A673 (cell line): Measurements from ENCODE around the gene TYRO3. TPM values are rescaled to one million over a fixed set of nuclear protein-coding genes. Genes with fewer than 3 reads are reported as not detected.

Experiments used
- BruUV-seq: library from RNA; stranded (reverse); fragments of 400-500 nt; replicated peaks from 2 replicates; lab custom pipeline; 2021; lab: Mats Ljungman, UMichigan
- CTCF ChIA-PET: fragments of 300-600 bp; sonication (Branson Sonifier 250); formaldehyde crosslinking; loops from one replicate; lab custom pipeline; 2022; ENCODE audit warnings: antibody characterized with exemption; lab: Charles Lee
- POLR2A ChIA-PET: fragments of 300-600 bp; sonication (Branson Sonifier 250); formaldehyde crosslinking; loops from one replicate; lab custom pipeline; 2022; ENCODE audit warnings: antibody characterized with exemption; ENCODE audit not compliant: low non-redundant PET; lab: Charles Lee
- DNase-seq: peaks from one replicate; pipeline ENCODE4 v3.0.0-alpha.2; 2015; ENCODE audit warnings: low spot score
- H3K27ac ChIP-seq: fragments of 200-600 bp; sonication (generic); 2 replicates; pipeline ENCODE4 v1.5.1; 2016; ENCODE audit warnings: mixed run types, low read depth, mild to moderate bottlenecking, mixed read lengths, antibody characterized with exemption, low read length; ENCODE audit not compliant: poor library complexity, severe bottlenecking
- H3K27me3 ChIP-seq: fragments of 200-600 bp; sonication (generic); replicated peaks from 2 replicates; pipeline ENCODE4 v1.6.1; 2017; ENCODE audit warnings: mixed run types, low read depth, mild to moderate bottlenecking, mixed read lengths, antibody characterized with exemption, low read length; ENCODE audit not compliant: insufficient read depth, poor library complexity
- H3K36me3 ChIP-seq: fragments of 200-600 bp; sonication (generic); 2 replicates; pipeline ENCODE4 v1.6.1; 2016; ENCODE audit warnings: mixed run types, mild to moderate bottlenecking, mixed read lengths, antibody characterized with exemption, low read length; ENCODE audit not compliant: insufficient read depth, poor library complexity, severe bottlenecking
- H3K4me1 ChIP-seq: fragments of 200-600 bp; sonication (generic); 2 replicates; pipeline ENCODE4 v1.6.1; 2017; ENCODE audit warnings: mixed run types, mild to moderate bottlenecking, mixed read lengths, antibody characterized with exemption, low read length; ENCODE audit not compliant: insufficient read depth, poor library complexity, severe bottlenecking
- H3K4me3 ChIP-seq: fragments of 200-600 bp; sonication (generic); 2 replicates; pipeline ENCODE4 v1.5.1; 2016; ENCODE audit warnings: low read depth, mixed run types, mild to moderate bottlenecking, mixed read lengths, low read length; ENCODE audit not compliant: poor library complexity, severe bottlenecking
- H3K9me3 ChIP-seq: fragments of 200-600 bp; sonication (generic); 2 replicates; pipeline ENCODE4 v1.6.1; 2016; ENCODE audit warnings: mixed run types, low read depth, mild to moderate bottlenecking, mixed read lengths, antibody characterized with exemption, low read length; ENCODE audit not compliant: poor library complexity, severe bottlenecking
- EZH2 ChIP-seq: fragments of 200-600 bp; sonication (generic); IDR thresholded peaks from 2 replicates; pipeline ENCODE4 v1.6.1; 2017; ENCODE audit warnings: borderline replicate concordance, low read depth, mild to moderate bottlenecking, mixed read lengths, antibody characterized with exemption, low read length; ENCODE audit not compliant: poor library complexity, severe bottlenecking
- intact Hi-C: fragments of 100-400 bp; cut with micrococcal nuclease; formaldehyde crosslinking; loops from one replicate; pipeline ENCODE4 v1.10.0; 2022; ENCODE audit not compliant: unreplicated experiment
- total RNA-seq: library from RNA; stranded (reverse); gene quantifications from 2 replicates; pipeline ENCODE4 v1.2.3, GENCODE V29; 2021
- TF ChIP-seq, protein P1 (sequence below): fragments of 300-800, 200-600 bp; sonication (generic); conservative IDR thresholded peaks from 2 replicates; pipeline ENCODE4 v1.5.1; 2017; ENCODE audit warnings: low read depth, mild to moderate bottlenecking, antibody characterized with exemption, low read length, moderate library complexity, mixed read lengths

Gene TYRO3
- total RNA-seq, 1 experiment from 2014 or later, result 26.0 TPM

DNA sequence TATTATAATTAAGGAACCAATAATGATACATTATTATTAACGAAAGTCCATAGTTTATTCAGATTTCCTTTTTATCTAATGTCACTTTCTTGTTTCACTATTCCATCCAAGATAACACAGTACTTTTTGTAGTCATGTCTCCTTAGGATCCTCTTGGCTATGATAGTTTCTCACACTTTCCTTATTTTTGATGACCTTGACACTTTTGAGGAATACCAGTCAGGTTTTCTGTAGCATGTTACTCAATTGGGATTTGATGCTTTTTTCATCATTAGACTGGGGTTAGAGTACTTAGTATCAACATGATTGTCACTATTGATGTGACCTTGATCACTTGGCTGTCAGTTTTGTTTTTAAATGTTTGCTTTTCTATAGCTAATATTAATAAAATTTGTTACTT, 68.2 kb downstream of the TYRO3 start:
- no peak for DNase-seq
- H3K27ac ChIP-seq, result no peak overlapping the region
- H3K9me3 ChIP-seq, result no peaks in the 10 kb centered on the region
- no TSS peak for BruUV-seq
- H3K4me3 ChIP-seq, result no peak overlapping the region
- no peaks in the 10 kb centered on the region for H3K27me3 ChIP-seq
- POLR2A ChIA-PET, result no interaction called here
- CTCF ChIA-PET, result no interaction called here
- H3K36me3 ChIP-seq, result no peaks in the 10 kb centered on the region
- TF ChIP-seq, protein P1, sequence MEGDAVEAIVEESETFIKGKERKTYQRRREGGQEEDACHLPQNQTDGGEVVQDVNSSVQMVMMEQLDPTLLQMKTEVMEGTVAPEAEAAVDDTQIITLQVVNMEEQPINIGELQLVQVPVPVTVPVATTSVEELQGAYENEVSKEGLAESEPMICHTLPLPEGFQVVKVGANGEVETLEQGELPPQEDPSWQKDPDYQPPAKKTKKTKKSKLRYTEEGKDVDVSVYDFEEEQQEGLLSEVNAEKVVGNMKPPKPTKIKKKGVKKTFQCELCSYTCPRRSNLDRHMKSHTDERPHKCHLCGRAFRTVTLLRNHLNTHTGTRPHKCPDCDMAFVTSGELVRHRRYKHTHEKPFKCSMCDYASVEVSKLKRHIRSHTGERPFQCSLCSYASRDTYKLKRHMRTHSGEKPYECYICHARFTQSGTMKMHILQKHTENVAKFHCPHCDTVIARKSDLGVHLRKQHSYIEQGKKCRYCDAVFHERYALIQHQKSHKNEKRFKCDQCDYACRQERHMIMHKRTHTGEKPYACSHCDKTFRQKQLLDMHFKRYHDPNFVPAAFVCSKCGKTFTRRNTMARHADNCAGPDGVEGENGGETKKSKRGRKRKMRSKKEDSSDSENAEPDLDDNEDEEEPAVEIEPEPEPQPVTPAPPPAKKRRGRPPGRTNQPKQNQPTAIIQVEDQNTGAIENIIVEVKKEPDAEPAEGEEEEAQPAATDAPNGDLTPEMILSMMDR, result no peak
- TF ChIP-seq EZH2, result no peak
- peaks cover 6% of the 10 kb centered on the region for H3K4me1 ChIP-seq
- intact Hi-C loops, result no loop called here

DNA sequence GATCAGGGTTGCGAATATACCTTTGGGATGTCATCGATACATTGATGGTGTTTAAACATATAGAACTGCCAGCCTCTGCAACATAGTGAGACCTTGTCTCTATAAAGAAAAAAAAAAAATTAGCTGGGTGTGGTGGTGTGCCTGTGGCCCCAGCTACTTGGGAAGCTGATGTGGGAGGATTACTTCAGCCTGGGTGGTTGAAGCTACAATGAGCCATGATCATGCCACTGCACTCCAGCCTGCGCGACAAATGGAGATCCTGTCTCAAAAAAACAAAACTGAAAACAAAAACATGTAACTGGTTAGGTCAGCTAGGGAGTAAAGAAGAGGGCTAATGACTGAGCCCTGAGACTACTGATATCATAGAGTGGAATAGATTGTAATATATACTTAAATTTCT, 70.5 kb downstream of the TYRO3 start:
- DNase-seq, result no peak
- intact Hi-C loops, result no loop called here
- H3K36me3 ChIP-seq, result no peaks in the 10 kb centered on the region
- no peak overlapping the region for H3K27ac ChIP-seq
- ChIA-PET POLR2A (no interaction called here), CTCF (no interaction called here)
- H3K27me3 ChIP-seq, result no peaks in the 10 kb centered on the region
- H3K9me3 ChIP-seq, result no peaks in the 10 kb centered on the region
- H3K4me1 ChIP-seq, result peaks cover 6% of the 10 kb centered on the region
- TF ChIP-seq, protein P1, result no peak
- no peak for TF ChIP-seq EZH2
- BruUV-seq, result no TSS peak
- H3K4me3 ChIP-seq, result no peak overlapping the region

DNA sequence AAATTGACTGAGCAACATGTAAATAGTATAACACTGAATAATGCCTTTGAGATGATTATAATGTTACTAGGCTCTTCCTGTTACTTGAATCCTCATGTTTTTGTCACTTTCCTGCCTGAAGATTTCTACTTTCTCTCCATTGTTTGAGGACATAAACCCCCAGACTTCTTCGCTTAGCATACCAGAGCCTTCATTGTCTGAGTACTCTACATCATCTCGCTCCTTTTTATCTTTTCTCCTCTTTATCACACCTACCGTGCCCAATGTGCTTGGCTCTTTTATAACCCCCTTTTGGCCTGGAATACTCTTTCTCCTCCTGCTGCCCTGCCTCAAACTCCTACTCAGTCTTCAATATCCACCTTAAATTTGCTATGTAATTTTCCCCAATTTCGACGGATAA, 70.9 kb downstream of the TYRO3 start:
- Histone ChIP-seq H3K27me3 (no peaks in the 10 kb centered on the region), H3K4me1 (peaks cover 6% of the 10 kb centered on the region), H3K4me3 (no peak overlapping the region), H3K9me3 (no peaks in the 10 kb centered on the region), H3K36me3 (no peaks in the 10 kb centered on the region), H3K27ac (no peak overlapping the region)
- POLR2A ChIA-PET, result no interaction called here
- TF ChIP-seq, protein P1, result no peak
- TF ChIP-seq EZH2, result no peak
- intact Hi-C loops, result no loop called here
- DNase-seq, result no peak
- CTCF ChIA-PET, result no interaction called here
- BruUV-seq, result no TSS peak
